GM23338 (cell line): ENCODE data around the gene CDC26.

Experiments
- EZH2 ChIP-seq: fragments of 200-600 bp; sonication (generic); IDR thresholded peaks from one replicate; pipeline ENCODE4 v1.8.0; 2017; ENCODE audit warnings: antibody characterized with exemption, mild to moderate bottlenecking, low read depth; ENCODE audit not compliant: unreplicated experiment
- JUNB ChIP-seq: IDR thresholded peaks from one replicate; pipeline ENCODE4 v1.6.1; 2016; ENCODE audit warnings: antibody characterized with exemption; ENCODE audit not compliant: unreplicated experiment
- POLR2AphosphoS5 ChIP-seq: IDR thresholded peaks from 2 replicates; pipeline ENCODE4 v1.6.1; 2016; ENCODE audit warnings: antibody characterized with exemption, low read depth
- STAT1 ChIP-seq: IDR thresholded peaks from one replicate; pipeline ENCODE4 v1.6.1; 2016; ENCODE audit warnings: antibody characterized with exemption; ENCODE audit not compliant: unreplicated experiment
- ZNF114 ChIP-seq: fragments of 250-450 bp; sonication (Bioruptor Pico); IDR thresholded peaks from 2 replicates; pipeline ENCODE4 v1.5.0; 2020; ENCODE audit warnings: mild to moderate bottlenecking, moderate library complexity
- ZNF331 ChIP-seq: fragments of 250-450 bp; sonication (Bioruptor Pico); IDR thresholded peaks from 2 replicates; pipeline ENCODE4 v1.5.0; 2020; ENCODE audit warnings: low read depth, mild to moderate bottlenecking, moderate library complexity
- TF ChIP-seq, protein P1 (sequence below), 2 experiments: fragments of 200-600 bp in 1 of 2; sonication (generic) in 1 of 2; conservative IDR thresholded peaks; 2 replicates each; pipeline versions ENCODE4 v1.5.1 to v1.6.1; 2016 to 2017; ENCODE audit warnings: antibody characterized with exemption in 2 of 2, low read depth in 2 of 2, mild to moderate bottlenecking in 2 of 2, moderate library complexity in 1 of 2
- TF ChIP-seq, protein P2 (sequence below): IDR thresholded peaks from one replicate; pipeline ENCODE4 v1.6.1; 2018; ENCODE audit warnings: antibody characterized with exemption; ENCODE audit not compliant: unreplicated experiment
- TF ChIP-seq, protein P3 (sequence below): IDR thresholded peaks from 2 replicates; pipeline ENCODE4 v1.6.1; 2016; ENCODE audit warnings: antibody characterized with exemption

DNA sequence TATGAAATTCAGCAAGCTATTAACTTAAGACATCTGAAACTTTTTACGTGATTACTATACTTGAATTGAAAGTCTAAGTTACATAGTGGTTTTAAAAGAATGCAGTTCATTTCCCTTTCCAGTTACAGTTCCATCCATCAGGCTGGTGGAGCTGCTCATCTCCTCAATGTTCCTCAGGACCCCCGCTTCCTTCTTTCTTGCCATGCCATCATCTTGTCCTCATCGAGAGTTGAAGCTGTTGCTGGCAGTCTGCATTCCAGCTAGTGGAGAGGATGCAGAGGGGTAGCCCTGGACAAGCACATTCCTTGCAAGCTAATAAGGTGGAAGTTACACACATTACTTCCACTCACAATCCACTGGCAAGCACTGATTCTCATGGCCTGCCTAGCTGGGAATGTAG is 36.6 kb upstream of the CDC26 start:
- TF ChIP-seq, protein P1, sequence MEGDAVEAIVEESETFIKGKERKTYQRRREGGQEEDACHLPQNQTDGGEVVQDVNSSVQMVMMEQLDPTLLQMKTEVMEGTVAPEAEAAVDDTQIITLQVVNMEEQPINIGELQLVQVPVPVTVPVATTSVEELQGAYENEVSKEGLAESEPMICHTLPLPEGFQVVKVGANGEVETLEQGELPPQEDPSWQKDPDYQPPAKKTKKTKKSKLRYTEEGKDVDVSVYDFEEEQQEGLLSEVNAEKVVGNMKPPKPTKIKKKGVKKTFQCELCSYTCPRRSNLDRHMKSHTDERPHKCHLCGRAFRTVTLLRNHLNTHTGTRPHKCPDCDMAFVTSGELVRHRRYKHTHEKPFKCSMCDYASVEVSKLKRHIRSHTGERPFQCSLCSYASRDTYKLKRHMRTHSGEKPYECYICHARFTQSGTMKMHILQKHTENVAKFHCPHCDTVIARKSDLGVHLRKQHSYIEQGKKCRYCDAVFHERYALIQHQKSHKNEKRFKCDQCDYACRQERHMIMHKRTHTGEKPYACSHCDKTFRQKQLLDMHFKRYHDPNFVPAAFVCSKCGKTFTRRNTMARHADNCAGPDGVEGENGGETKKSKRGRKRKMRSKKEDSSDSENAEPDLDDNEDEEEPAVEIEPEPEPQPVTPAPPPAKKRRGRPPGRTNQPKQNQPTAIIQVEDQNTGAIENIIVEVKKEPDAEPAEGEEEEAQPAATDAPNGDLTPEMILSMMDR (conservative IDR thresholded peaks at IDR 0.05; ENCODE audit: low read depth in 2 of 2) = no peak
- TF ChIP-seq, protein P2, sequence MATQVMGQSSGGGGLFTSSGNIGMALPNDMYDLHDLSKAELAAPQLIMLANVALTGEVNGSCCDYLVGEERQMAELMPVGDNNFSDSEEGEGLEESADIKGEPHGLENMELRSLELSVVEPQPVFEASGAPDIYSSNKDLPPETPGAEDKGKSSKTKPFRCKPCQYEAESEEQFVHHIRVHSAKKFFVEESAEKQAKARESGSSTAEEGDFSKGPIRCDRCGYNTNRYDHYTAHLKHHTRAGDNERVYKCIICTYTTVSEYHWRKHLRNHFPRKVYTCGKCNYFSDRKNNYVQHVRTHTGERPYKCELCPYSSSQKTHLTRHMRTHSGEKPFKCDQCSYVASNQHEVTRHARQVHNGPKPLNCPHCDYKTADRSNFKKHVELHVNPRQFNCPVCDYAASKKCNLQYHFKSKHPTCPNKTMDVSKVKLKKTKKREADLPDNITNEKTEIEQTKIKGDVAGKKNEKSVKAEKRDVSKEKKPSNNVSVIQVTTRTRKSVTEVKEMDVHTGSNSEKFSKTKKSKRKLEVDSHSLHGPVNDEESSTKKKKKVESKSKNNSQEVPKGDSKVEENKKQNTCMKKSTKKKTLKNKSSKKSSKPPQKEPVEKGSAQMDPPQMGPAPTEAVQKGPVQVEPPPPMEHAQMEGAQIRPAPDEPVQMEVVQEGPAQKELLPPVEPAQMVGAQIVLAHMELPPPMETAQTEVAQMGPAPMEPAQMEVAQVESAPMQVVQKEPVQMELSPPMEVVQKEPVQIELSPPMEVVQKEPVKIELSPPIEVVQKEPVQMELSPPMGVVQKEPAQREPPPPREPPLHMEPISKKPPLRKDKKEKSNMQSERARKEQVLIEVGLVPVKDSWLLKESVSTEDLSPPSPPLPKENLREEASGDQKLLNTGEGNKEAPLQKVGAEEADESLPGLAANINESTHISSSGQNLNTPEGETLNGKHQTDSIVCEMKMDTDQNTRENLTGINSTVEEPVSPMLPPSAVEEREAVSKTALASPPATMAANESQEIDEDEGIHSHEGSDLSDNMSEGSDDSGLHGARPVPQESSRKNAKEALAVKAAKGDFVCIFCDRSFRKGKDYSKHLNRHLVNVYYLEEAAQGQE = no peak
- TF ChIP-seq ZNF114 (CRISPR knock-in tag) = no peak
- TF ChIP-seq STAT1 = no peak
- no peak for TF ChIP-seq POLR2AphosphoS5
- TF ChIP-seq JUNB = no peak
- TF ChIP-seq ZNF331 (CRISPR knock-in tag) = no peak
- no peak for TF ChIP-seq EZH2
- TF ChIP-seq, protein P3, sequence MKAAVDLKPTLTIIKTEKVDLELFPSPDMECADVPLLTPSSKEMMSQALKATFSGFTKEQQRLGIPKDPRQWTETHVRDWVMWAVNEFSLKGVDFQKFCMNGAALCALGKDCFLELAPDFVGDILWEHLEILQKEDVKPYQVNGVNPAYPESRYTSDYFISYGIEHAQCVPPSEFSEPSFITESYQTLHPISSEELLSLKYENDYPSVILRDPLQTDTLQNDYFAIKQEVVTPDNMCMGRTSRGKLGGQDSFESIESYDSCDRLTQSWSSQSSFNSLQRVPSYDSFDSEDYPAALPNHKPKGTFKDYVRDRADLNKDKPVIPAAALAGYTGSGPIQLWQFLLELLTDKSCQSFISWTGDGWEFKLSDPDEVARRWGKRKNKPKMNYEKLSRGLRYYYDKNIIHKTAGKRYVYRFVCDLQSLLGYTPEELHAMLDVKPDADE = no peak
